Vagina (tissue), 2 donors: ENCODE data around the gene ZDHHC18.

Source experiments
- CTCF ChIP-seq, 3 experiments: fragments of 450-650 bp in 2 of 3; fragments of 200-600 bp in 1 of 3; sonication (generic) in 1 of 3; IDR thresholded peaks; one replicate each; pipeline ENCODE4 v1.5.1; 2017 to 2019; ENCODE audit warnings: antibody characterized with exemption in 3 of 3, mild to moderate bottlenecking in 2 of 3, moderate library complexity in 2 of 3
- POLR2A ChIP-seq, 2 donors: fragments of 450-650 bp; IDR thresholded peaks; one replicate each; pipeline ENCODE4 v1.6.1; 2017; ENCODE audit warnings: antibody characterized with exemption in 2 of 2, mild to moderate bottlenecking in 2 of 2, moderate library complexity in 2 of 2
- POLR2AphosphoS5 ChIP-seq, 2 donors: sonication (generic); formaldehyde crosslinking; IDR thresholded peaks; one replicate each; pipeline ENCODE4 v1.9.0; 2017; ENCODE audit warnings: antibody characterized with exemption in 2 of 2, mild to moderate bottlenecking in 2 of 2, low read depth in 1 of 2; ENCODE audit not compliant: insufficient read depth in 1 of 2

- TF ChIP-seq POLR2AphosphoS5 (IDR thresholded peaks at IDR 0.05; ENCODE audit: insufficient read depth in 1 of 2, low read depth in 1 of 2), result no peak
- no peak for TF ChIP-seq POLR2A (IDR thresholded peaks at IDR 0.05)
- no peak for TF ChIP-seq CTCF (IDR thresholded peaks at IDR 0.05)
Measured at GRCh38 chr1:26857473-26858060, 31.1 kb downstream of the ZDHHC18 start.
